C4-2B (cell line): Measurements from ENCODE around the gene IRAG1.

Source experiments
- H3K27ac ChIP-seq: fragments of 450-650 bp; 2 replicates; pipeline ENCODE4 v1.5.1; 2017
- ZFX ChIP-seq: fragments of 450-650 bp; IDR thresholded peaks from 2 replicates; pipeline ENCODE4 v1.6.1; 2017
- TF ChIP-seq, protein P1 (sequence below): fragments of 450-650 bp; conservative IDR thresholded peaks from 2 replicates; pipeline ENCODE4 v1.5.1; 2017; ENCODE audit warnings: mild to moderate bottlenecking

The IRAG1 gene

DNA sequence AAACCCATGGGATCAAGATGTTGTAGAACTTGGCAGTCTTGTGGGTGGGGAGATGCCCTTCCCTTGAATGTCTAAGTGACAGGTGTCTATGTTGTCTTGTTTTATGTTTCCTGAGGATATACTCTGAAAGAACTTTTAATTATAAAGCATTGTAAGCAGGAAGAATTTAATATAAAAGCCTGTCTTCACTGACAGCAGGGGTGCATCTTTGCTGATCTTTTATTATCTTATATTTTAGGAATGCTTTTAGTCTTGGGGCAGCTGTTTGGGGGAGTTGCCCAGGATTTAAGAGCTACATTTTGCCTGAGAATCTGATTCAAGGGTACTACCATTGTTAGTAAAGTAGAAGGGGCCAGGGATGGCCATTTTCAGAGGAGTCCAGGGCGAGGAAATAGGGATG is 43.4 kb downstream of the IRAG1 start:
- no peak overlapping the region for H3K27ac ChIP-seq
- no peak for TF ChIP-seq ZFX
- TF ChIP-seq, protein P1, sequence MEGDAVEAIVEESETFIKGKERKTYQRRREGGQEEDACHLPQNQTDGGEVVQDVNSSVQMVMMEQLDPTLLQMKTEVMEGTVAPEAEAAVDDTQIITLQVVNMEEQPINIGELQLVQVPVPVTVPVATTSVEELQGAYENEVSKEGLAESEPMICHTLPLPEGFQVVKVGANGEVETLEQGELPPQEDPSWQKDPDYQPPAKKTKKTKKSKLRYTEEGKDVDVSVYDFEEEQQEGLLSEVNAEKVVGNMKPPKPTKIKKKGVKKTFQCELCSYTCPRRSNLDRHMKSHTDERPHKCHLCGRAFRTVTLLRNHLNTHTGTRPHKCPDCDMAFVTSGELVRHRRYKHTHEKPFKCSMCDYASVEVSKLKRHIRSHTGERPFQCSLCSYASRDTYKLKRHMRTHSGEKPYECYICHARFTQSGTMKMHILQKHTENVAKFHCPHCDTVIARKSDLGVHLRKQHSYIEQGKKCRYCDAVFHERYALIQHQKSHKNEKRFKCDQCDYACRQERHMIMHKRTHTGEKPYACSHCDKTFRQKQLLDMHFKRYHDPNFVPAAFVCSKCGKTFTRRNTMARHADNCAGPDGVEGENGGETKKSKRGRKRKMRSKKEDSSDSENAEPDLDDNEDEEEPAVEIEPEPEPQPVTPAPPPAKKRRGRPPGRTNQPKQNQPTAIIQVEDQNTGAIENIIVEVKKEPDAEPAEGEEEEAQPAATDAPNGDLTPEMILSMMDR: no peak

DNA sequence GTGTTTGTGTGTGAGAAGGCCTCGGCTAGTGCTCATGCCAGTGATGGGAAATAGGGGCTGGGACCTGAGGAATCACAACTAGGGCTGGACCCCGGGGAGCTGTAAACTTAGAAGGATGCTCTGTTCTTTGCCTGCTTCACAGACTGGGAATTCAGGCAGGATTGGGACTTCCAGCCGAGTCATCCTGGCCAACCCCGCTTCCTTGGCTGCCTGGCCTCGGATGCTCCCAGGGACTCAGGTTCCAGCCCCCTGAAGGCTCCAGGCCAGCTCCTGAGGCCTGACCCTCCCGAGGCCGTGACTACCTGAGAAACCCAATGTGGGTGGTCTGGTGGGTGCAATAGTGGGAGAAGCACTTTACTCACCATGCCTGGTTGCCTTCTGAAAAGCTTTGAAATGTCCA is 44.7 kb downstream of the IRAG1 start:
- H3K27ac ChIP-seq: no peak overlapping the region
- no peak for TF ChIP-seq ZFX
- TF ChIP-seq, protein P1: no peak

DNA sequence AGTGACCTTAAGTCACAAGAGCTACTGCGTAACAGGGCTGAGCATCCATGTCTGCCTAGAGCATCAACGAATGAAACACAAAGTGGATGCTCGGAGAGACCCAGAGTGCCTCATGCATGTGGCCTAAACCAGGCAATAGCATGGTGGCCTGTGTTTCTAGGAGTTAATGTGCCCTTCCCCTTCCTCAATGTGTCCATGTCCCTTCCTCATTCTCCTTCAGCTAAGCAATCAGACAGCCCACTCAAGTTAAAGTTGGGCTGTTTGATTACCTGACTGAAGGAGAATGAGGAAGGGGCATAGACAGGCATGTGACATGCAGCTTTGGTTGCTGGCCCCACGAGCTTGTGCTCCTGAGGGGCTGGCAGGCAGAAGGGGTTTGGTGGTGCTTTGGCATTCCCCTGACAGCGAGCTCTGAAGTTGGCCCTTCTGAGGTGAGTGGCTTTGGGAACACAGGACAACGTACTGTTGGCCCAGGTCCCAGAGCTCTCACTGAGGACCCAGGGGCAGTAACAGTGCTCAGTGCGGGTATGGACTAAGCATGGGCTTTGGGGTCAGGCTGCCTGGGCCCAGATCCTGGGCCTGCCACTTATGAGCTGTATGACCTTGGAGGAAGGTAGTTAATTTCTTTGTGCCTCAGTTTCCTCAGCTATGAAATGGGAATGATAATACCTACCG is 46.7 kb downstream of the IRAG1 start:
- no peak overlapping the region for H3K27ac ChIP-seq
- TF ChIP-seq, protein P1: no peak
- TF ChIP-seq ZFX: no peak

DNA sequence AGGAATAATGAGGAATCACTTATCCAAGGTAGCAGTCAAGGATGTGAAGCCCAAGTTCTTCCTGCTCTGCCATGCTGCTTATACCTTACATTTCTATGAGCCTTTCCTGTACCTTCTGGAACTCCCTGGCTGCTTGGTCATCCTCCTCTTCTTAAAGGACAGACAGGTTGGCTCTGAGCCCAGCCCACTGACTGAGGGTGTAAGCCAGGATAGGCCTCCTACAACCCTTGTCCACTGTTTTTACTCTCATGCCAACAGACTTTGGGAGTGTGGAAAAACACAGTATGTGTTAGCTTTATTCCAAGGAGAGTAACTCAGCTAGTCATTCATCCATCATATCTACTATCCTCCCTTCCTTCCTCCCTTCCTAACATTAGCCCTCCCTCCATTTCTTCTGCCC is 47.5 kb downstream of the IRAG1 start:
- no peak overlapping the region for H3K27ac ChIP-seq
- TF ChIP-seq, protein P1: no peak
- no peak for TF ChIP-seq ZFX

DNA sequence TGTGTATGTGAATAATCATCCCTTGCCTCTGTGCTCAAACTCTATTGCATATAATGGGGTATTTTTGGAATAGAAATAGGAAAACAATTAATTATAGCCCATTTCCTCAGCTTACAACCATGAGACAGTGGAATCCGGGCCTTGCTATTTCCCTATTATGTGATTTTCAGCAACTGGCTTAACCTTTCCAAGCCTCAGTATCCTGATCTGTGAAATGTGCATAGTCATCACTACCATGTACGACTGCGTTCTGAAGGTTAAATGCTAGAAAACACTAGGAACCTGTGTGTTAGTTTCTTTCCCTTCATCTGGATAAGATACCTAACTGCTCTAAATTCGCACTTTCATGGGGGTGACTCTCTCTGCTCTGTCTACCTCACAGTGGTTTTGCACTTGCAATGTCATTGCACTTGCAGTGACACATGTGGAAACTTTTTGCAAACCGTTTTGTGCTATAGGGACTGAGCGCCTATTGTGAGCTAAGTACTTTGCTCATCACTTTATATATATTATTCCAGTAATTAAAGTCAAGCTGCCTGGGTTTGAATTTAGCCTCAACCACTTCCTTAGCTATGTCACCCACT is 48.3 kb downstream of the IRAG1 start:
- TF ChIP-seq, protein P1: no peak
- TF ChIP-seq ZFX: no peak
- no peak overlapping the region for H3K27ac ChIP-seq
